ENCODE results near the gene GPR3. TPM values are rescaled to one million over a fixed set of nuclear protein-coding genes. Genes with fewer than 3 reads are reported as not detected.
"Not testable (repeated sequence)": the region's sequence is repeated elsewhere in the genome, so short reads cannot be mapped to it uniquely, and the experiment has no call there.

The GPR3 gene
- total RNA-seq, 1 donor from 2014 or later = 1.9 TPM

GRCh38 chr1:27383661-27384060 lies 8.8 kb upstream of the GPR3 start:
- peaks cover 15% of the 10 kb centered on the region for H3K27me3 Mint-ChIP-seq
- H3K4me1 Mint-ChIP-seq (ENCODE audit: unreplicated experiment) = peaks cover 6% of the 10 kb centered on the region
- no peak overlapping the region for H3K4me3 Mint-ChIP-seq
- H3K36me3 Mint-ChIP-seq = no peaks in the 10 kb centered on the region
- no peaks in the 10 kb centered on the region for H3K9me3 Mint-ChIP-seq
- DNase-seq (ENCODE audit: extremely low spot score, unreplicated experiment) = no peak
- no peak for TF ChIP-seq CTCF (conservative IDR thresholded peaks at IDR 0.05)
- no peak overlapping the region for H3K27ac Mint-ChIP-seq

- not testable (repeated sequence) for H3K4me1 Mint-ChIP-seq (ENCODE audit: unreplicated experiment); H3K27ac Mint-ChIP-seq; H3K4me3 Mint-ChIP-seq; H3K9me3 Mint-ChIP-seq; DNase-seq (ENCODE audit: extremely low spot score, unreplicated experiment); H3K36me3 Mint-ChIP-seq
- H3K27me3 Mint-ChIP-seq = peaks cover 12% of the 10 kb centered on the region
These were observed 7.6 kb upstream of the GPR3 start for GRCh38 chr1:27384797-27385196.

GRCh38 chr1:27388337-27389005 lies 4.0 kb upstream of the GPR3 start:
- H3K27ac Mint-ChIP-seq = peak overlapping the region; percentile 86
- peak overlapping the region; percentile 7 for H3K4me3 Mint-ChIP-seq
- no peaks in the 10 kb centered on the region for H3K36me3 Mint-ChIP-seq
- H3K4me1 Mint-ChIP-seq (ENCODE audit: unreplicated experiment) = peaks cover 12% of the 10 kb centered on the region
- H3K9me3 Mint-ChIP-seq = no peaks in the 10 kb centered on the region
- no peak for DNase-seq (ENCODE audit: extremely low spot score, unreplicated experiment)
- H3K27me3 Mint-ChIP-seq = peaks cover 13% of the 10 kb centered on the region
- peak; percentile 86 for TF ChIP-seq CTCF (conservative IDR thresholded peaks at IDR 0.05)

GRCh38 chr1:27391511-27392095 lies 819 bp upstream of the GPR3 start:
- no peaks in the 10 kb centered on the region for H3K9me3 Mint-ChIP-seq
- no peak for DNase-seq (ENCODE audit: extremely low spot score, unreplicated experiment)
- H3K36me3 Mint-ChIP-seq = no peaks in the 10 kb centered on the region
- peaks cover 23% of the 10 kb centered on the region for H3K4me1 Mint-ChIP-seq (ENCODE audit: unreplicated experiment)
- peak overlapping the region; percentile 88 for H3K27ac Mint-ChIP-seq
- TF ChIP-seq CTCF (conservative IDR thresholded peaks at IDR 0.05) = no peak
- H3K4me3 Mint-ChIP-seq = peak overlapping the region; percentile 89
- peaks cover 13% of the 10 kb centered on the region for H3K27me3 Mint-ChIP-seq

GRCh38 chr1:27392778-27393635 lies 585 bp downstream of the GPR3 start:
- no peaks in the 10 kb centered on the region for H3K9me3 Mint-ChIP-seq
- peak overlapping the region; percentile 70 for H3K27ac Mint-ChIP-seq

More at GRCh38 chr1:27392778-27393635, 585 bp downstream of the GPR3 start:
- no peaks in the 10 kb centered on the region for H3K36me3 Mint-ChIP-seq
- no peak for DNase-seq (ENCODE audit: extremely low spot score, unreplicated experiment)
- peaks cover 13% of the 10 kb centered on the region for H3K27me3 Mint-ChIP-seq
- peaks cover 26% of the 10 kb centered on the region for H3K4me1 Mint-ChIP-seq (ENCODE audit: unreplicated experiment)
- TF ChIP-seq CTCF (conservative IDR thresholded peaks at IDR 0.05) = peak; percentile 54
- H3K4me3 Mint-ChIP-seq = peak overlapping the region; percentile 86
